Right ventricle myocardium inferior (tissue), 1 donor: ENCODE measurements around the gene CCDC137. TPM values are rescaled to one million over a fixed set of nuclear protein-coding genes. Genes with fewer than 3 reads are reported as not detected.

Source experiments
- microRNA-seq: library from miRNA; unstranded; fragments of <30 nt; microRNA quantifications from one replicate; pipeline ENCODE4 v1.2.0, GENCODE V29; 2020
- total RNA-seq: library from RNA; stranded (reverse); fragmentation: NEBNext Ultra II Directional; extraction: Animal tissue kit (Norgen Biotek cat#: 25700); gene quantifications from one replicate; pipeline ENCODE4 v1.2.1, GENCODE V29; 2021
- donor health status: DM: no; HTN: yes; CAD: no; lungs with severe emphysema.

CCDC137 gene
- total RNA-seq, 1 donor from 2014 or later, result 6.1 TPM

Small RNA genes lying within 50 kb of the gene (microRNA-seq; reads per million reads assigned to microRNA genes)
- gene MIR6786, result not detected

Other genes starting within 250 kb of the CCDC137 start
- 468 TPM for gene ACTG1, start 153.9 kb upstream of the CCDC137 start, total RNA-seq
- 0.19 TPM for gene FSCN2, start 138.4 kb upstream of the CCDC137 start, total RNA-seq
- gene FAAP100, start 114.4 kb upstream of the CCDC137 start, total RNA-seq, result 14.8 TPM
- 82.0 TPM for gene NPLOC4, start 29.6 kb upstream of the CCDC137 start, total RNA-seq
- gene TSPAN10, start 29.5 kb upstream of the CCDC137 start, total RNA-seq, result 0.24 TPM
- not detected for gene PDE6G, start 10.2 kb upstream of the CCDC137 start, total RNA-seq
- 18.6 TPM for gene OXLD1, start 132 bp upstream of the CCDC137 start, total RNA-seq
- 11.9 TPM for gene ARL16, start 17.1 kb downstream of the CCDC137 start, total RNA-seq
- gene HGS, start 17.3 kb downstream of the CCDC137 start, total RNA-seq, result 36.6 TPM
- 177 TPM for gene MRPL12, start 36.6 kb downstream of the CCDC137 start, total RNA-seq
- gene SLC25A10, start 45.5 kb downstream of the CCDC137 start, total RNA-seq, result 7.4 TPM
- gene GCGR, start 137.4 kb downstream of the CCDC137 start, total RNA-seq, result not detected
- gene MCRIP1, start 166.6 kb downstream of the CCDC137 start, total RNA-seq, result 109 TPM
- not detected for gene PPP1R27, start 168.3 kb downstream of the CCDC137 start, total RNA-seq
- gene P4HB, start 193.8 kb downstream of the CCDC137 start, total RNA-seq, result 355 TPM
- 126 TPM for gene ARHGDIA, start 204.6 kb downstream of the CCDC137 start, total RNA-seq
- 35.5 TPM for gene ALYREF, start 224.8 kb downstream of the CCDC137 start, total RNA-seq
- 179 TPM for gene ANAPC11, start 225.0 kb downstream of the CCDC137 start, total RNA-seq
- 0.38 TPM for gene NPB, start 235.5 kb downstream of the CCDC137 start, total RNA-seq
- 31.0 TPM for gene PCYT2, start 244.7 kb downstream of the CCDC137 start, total RNA-seq